HCT116 (cell line): ENCODE results near the gene NSMCE1. TPM values are rescaled to one million over a fixed set of nuclear protein-coding genes. Genes with fewer than 3 reads are reported as not detected.
A peak's percentile ranks its signal among the peaks of the same experiment; 100 is the strongest.

Experiments
- ATAC-seq: fragments of 200-7000 bp; cut with Tn5 transposase; 2 replicates; pipeline ENCODE4 v1.9.1; 2020; ENCODE audit warnings: mild to moderate bottlenecking, moderate library complexity
- BruUV-seq: library from RNA; stranded (reverse); fragments of 400-500 nt; replicated peaks from 2 replicates; lab custom pipeline; 2021; lab: Mats Ljungman, UMichigan
- CTCF ChIA-PET: fragments of 300-600 bp; sonication (Branson Sonifier 250); formaldehyde crosslinking; loops from one replicate; lab custom pipeline; 2021; ENCODE audit warnings: antibody characterized with exemption; lab: Charles Lee
- POLR2A ChIA-PET: fragments of 300-600, 350-600 bp; sonication (Branson Sonifier 250); formaldehyde crosslinking; loops from one replicate; lab custom pipeline; 2021; ENCODE audit warnings: antibody characterized with exemption; lab: Charles Lee
- RAD21 ChIA-PET, 2 experiments: fragments of 300-600 bp; sonication (Branson Sonifier 250); formaldehyde crosslinking; loops; one replicate each; lab custom pipeline; 2023; ENCODE audit warnings: low total read pairs in 2 of 2; ENCODE audit not compliant: uncharacterized antibody in 2 of 2, unreplicated experiment in 2 of 2, low non-redundant PET in 1 of 2; lab: Charles Lee
- DNase-seq: peaks from one replicate; pipeline ENCODE4 v3.0.0-alpha.2; 2010; ENCODE audit warnings: low read depth, low spot score
- H2AFZ ChIP-seq: fragments of 200-600 bp; shearing (Covaris generic), sonication (generic); 2 replicates; pipeline ENCODE4 v1.6.1; 2017; ENCODE audit warnings: low read depth, mixed run types, mixed read lengths, antibody characterized with exemption, low read length; ENCODE audit not compliant: poor library complexity, severe bottlenecking
- H3K27ac ChIP-seq: 2 replicates; pipeline ENCODE4 v1.5.1; 2012; ENCODE audit warnings: low read depth, low read length
- H3K27me3 ChIP-seq: fragments of 200-600 bp; sonication (generic); 2 replicates; pipeline ENCODE4 v1.6.1; 2016; ENCODE audit warnings: mixed run types, low read length, mixed read lengths; ENCODE audit not compliant: insufficient read depth
- H3K36me3 ChIP-seq, 2 experiments: fragments of 200-500 bp in 1 of 2; fragments of 200-600 bp in 1 of 2; sonication (Bioruptor generic) in 1 of 2; sonication (generic) in 1 of 2; 2 replicates each; pipeline versions ENCODE4 v1.5.1 to v1.6.1; 2014 to 2016; ENCODE audit warnings: low read length in 2 of 2, inconsistent platforms in 1 of 2, mixed read lengths in 1 of 2, mixed run types in 1 of 2; ENCODE audit not compliant: insufficient read depth in 2 of 2, control insufficient read depth in 1 of 2
- H3K4me1 ChIP-seq, 2 experiments: fragments of 200-600 bp in 1 of 2; sonication (generic) in 1 of 2; 2 replicates each; pipeline versions ENCODE4 v1.5.1 to v1.6.1; 2012 to 2017; ENCODE audit warnings: low read length in 2 of 2, inconsistent platforms in 1 of 2, mild to moderate bottlenecking in 1 of 2, mixed read lengths in 1 of 2, mixed run types in 1 of 2, moderate library complexity in 1 of 2; ENCODE audit not compliant: insufficient read depth in 2 of 2, control insufficient read depth in 1 of 2
- H3K4me2 ChIP-seq: fragments of 200-600 bp; sonication (generic); 2 replicates; pipeline ENCODE4 v1.6.1; 2017; ENCODE audit warnings: mixed run types, low read length, mixed read lengths
- H3K4me3 ChIP-seq, 2 experiments: fragments of 200-600 bp in 1 of 2; sonication (generic) in 1 of 2; replicated peaks in 1 of 2; 2 replicates each; pipeline ENCODE4 v1.5.1; 2011 to 2016; ENCODE audit warnings: low read length in 2 of 2, control low read depth in 1 of 2, low read depth in 1 of 2, mild to moderate bottlenecking in 1 of 2, mixed read lengths in 1 of 2, mixed run types in 1 of 2
- H3K79me2 ChIP-seq: fragments of 200-600 bp; sonication (generic); 2 replicates; pipeline ENCODE4 v1.6.1; 2017; ENCODE audit warnings: mild to moderate bottlenecking, mixed run types, low read length, moderate library complexity, mixed read lengths; ENCODE audit not compliant: insufficient read depth
- H3K9ac ChIP-seq: fragments of 200-600 bp; sonication (generic); 2 replicates; pipeline ENCODE4 v1.6.1; 2016; ENCODE audit warnings: low read length, mixed read lengths
- H3K9me2 ChIP-seq: fragments of 200-600 bp; sonication (generic), shearing (Covaris generic); 2 replicates; pipeline ENCODE4 v1.6.1; 2017; ENCODE audit warnings: mixed run types, mild to moderate bottlenecking, moderate library complexity; ENCODE audit not compliant: insufficient read depth
- H3K9me3 ChIP-seq, 2 experiments: fragments of 200-500 bp in 1 of 2; fragments of 200-600 bp in 1 of 2; sonication (Bioruptor generic) in 1 of 2; sonication (generic) in 1 of 2; 2 replicates each; pipeline ENCODE4 v1.6.1; 2014 to 2017; ENCODE audit warnings: low read length in 2 of 2, mixed read lengths in 2 of 2, inconsistent platforms in 1 of 2, low read depth in 1 of 2, mild to moderate bottlenecking in 1 of 2, mixed run types in 1 of 2, moderate library complexity in 1 of 2; ENCODE audit not compliant: control insufficient read depth in 1 of 2, insufficient read depth in 1 of 2
- H4K20me1 ChIP-seq: fragments of 200-600 bp; sonication (generic), shearing (Covaris generic); 2 replicates; pipeline ENCODE4 v1.6.1; 2017; ENCODE audit warnings: mixed run types, mild to moderate bottlenecking, moderate library complexity; ENCODE audit not compliant: insufficient read depth
- ATF3 ChIP-seq: IDR thresholded peaks from 2 replicates; pipeline ENCODE4 v1.6.1; 2012
- CBX3 ChIP-seq: IDR thresholded peaks from 2 replicates; pipeline ENCODE4 v1.6.1; 2012; ENCODE audit warnings: low read depth
- CEBPB ChIP-seq: IDR thresholded peaks from 2 replicates; pipeline ENCODE4 v1.6.1; 2012; ENCODE audit warnings: low read depth
- ELF1 ChIP-seq: IDR thresholded peaks from 2 replicates; pipeline ENCODE4 v1.6.1; 2012; ENCODE audit warnings: low read depth, borderline replicate concordance
- EZH2 ChIP-seq: fragments of 200-600 bp; sonication (generic); IDR thresholded peaks from 2 replicates; pipeline ENCODE4 v1.6.1; 2017; ENCODE audit warnings: antibody characterized with exemption, mixed run types
- EZH2phosphoT487 ChIP-seq: fragments of 200-600 bp; IDR thresholded peaks from 2 replicates; pipeline ENCODE4 v1.6.1; 2018; ENCODE audit warnings: antibody characterized with exemption, borderline replicate concordance
- FOSL1 ChIP-seq: IDR thresholded peaks from 2 replicates; pipeline ENCODE4 v1.6.1; 2012; ENCODE audit warnings: low read depth
- JUND ChIP-seq: IDR thresholded peaks from 2 replicates; pipeline ENCODE4 v1.6.1; 2012
- MAX ChIP-seq: IDR thresholded peaks from 2 replicates; pipeline ENCODE4 v1.6.1; 2012
- POLR2A ChIP-seq: IDR thresholded peaks from 2 replicates; pipeline ENCODE4 v1.7.0; 2011; ENCODE audit warnings: borderline replicate concordance; ENCODE audit not compliant: insufficient read depth, insufficient read length; ENCODE audit errors: extremely low read depth
- RAD21 ChIP-seq: IDR thresholded peaks from 2 replicates; pipeline ENCODE4 v1.6.1; 2012; ENCODE audit warnings: low read depth, mild to moderate bottlenecking
- SP1 ChIP-seq: IDR thresholded peaks from 2 replicates; pipeline ENCODE4 v1.6.1; 2012; ENCODE audit warnings: low read depth
- YY1 ChIP-seq: IDR thresholded peaks from 2 replicates; pipeline ENCODE4 v1.6.1; 2011; ENCODE audit warnings: low read length, low read depth, moderate library complexity, mild to moderate bottlenecking; ENCODE audit not compliant: insufficient replicate concordance; ENCODE audit errors: extremely low read depth
- ZBTB33 ChIP-seq: IDR thresholded peaks from 2 replicates; pipeline ENCODE4 v1.6.1; 2011; ENCODE audit warnings: mild to moderate bottlenecking, low read length, moderate library complexity; ENCODE audit not compliant: insufficient replicate concordance; ENCODE audit errors: extremely low read depth
- ZFX ChIP-seq: fragments of 450-650 bp; IDR thresholded peaks from 2 replicates; pipeline ENCODE4 v1.6.1; 2017
- ZNF274 ChIP-seq: fragments of 200-500 bp; sonication (Bioruptor generic); IDR thresholded peaks from 2 replicates; pipeline ENCODE4 v1.6.1; 2014; ENCODE audit warnings: mild to moderate bottlenecking, low read depth, low read length, inconsistent platforms
- intact Hi-C: fragments of 100-400 bp; cut with micrococcal nuclease; formaldehyde crosslinking; loops from 2 replicates; pipeline ENCODE4 v1.10.0; 2022
- total RNA-seq: library from RNA; stranded (reverse); gene quantifications from one replicate; pipeline ENCODE4 v1.2.1, GENCODE V29; 2021; ENCODE audit not compliant: unreplicated experiment

NSMCE1 gene
- total RNA-seq, 1 experiment from 2014 or later: 85.6 TPM

GRCh38 chr16:27268376-27269299 lies at the start of gene NSMCE1 (continued):
- TF ChIP-seq ZBTB33 (no peak), CBX3 (no peak), FOSL1 (no peak), YY1 (peak; percentile 77), EZH2phosphoT487 (no peak), SP1 (peak; percentile 83), RAD21 (no peak), ZNF274 (no peak), JUND (no peak)

GRCh38 chr16:27317738-27318391 lies 49.3 kb upstream of the NSMCE1 start:
- peaks cover 11 to 62% of the 10 kb centered on the region in 2 experiments for H3K4me1 ChIP-seq
- POLR2A ChIA-PET: no interaction called here
- BruUV-seq: no TSS peak
- no peak for TF ChIP-seq EZH2phosphoT487
- TF ChIP-seq EZH2: no peak
- TF ChIP-seq POLR2A: no peak
- no peak for TF ChIP-seq ZBTB33
- no peak for TF ChIP-seq ATF3
- TF ChIP-seq MAX: no peak
- no peak for TF ChIP-seq RAD21
- TF ChIP-seq ZFX: no peak
- TF ChIP-seq SP1: no peak
- no peak for TF ChIP-seq CBX3
- no peak for TF ChIP-seq CEBPB
- no peak for TF ChIP-seq ZNF274
- no peak for TF ChIP-seq FOSL1
- no peak for TF ChIP-seq ELF1

More at GRCh38 chr16:27317738-27318391, 49.3 kb upstream of the NSMCE1 start:
- Histone ChIP-seq H3K4me3 (no peak overlapping the region), H3K9me3 (no peaks in the 10 kb centered on the region), H3K27me3 (no peaks in the 10 kb centered on the region), H3K27ac (no peak overlapping the region), H3K79me2 (peaks cover 78% of the 10 kb centered on the region), H3K9me2 (no peaks in the 10 kb centered on the region), H4K20me1 (no peaks in the 10 kb centered on the region), H3K36me3 (no peaks in the 10 kb centered on the region), H2AFZ (no peak overlapping the region), H3K4me2 (no peak overlapping the region), H3K9ac (no peak overlapping the region)
- ATAC-seq (no peak), DNase-seq (no peak)
- ChIA-PET RAD21 (interaction anchor here in 1 of 2 experiments (0.6 kb wide), 1 partner anchor 42 kb away, joined by 4 read pairs; no protein-coding TSS in a partner anchor), CTCF (no interaction called here)
- intact Hi-C loops: loop anchor here (5.0 kb wide), 1 partner anchor 51 kb away; the partner anchor contains the start of gene NSMCE1
